GM23248 (cell line): ENCODE measurements around the gene SETX. TPM values are rescaled to one million over a fixed set of nuclear protein-coding genes. Genes with fewer than 3 reads are reported as not detected.

Experiments used
- DNase-seq: peaks from one replicate; pipeline ENCODE4 v3.0.0-alpha.2; 2015
- H2AFZ ChIP-seq: fragments of 200-600 bp; sonication (generic); 2 replicates; pipeline ENCODE4 v1.6.1; 2016; ENCODE audit warnings: antibody characterized with exemption
- H3F3A ChIP-seq: fragments of 200-600 bp; sonication (generic); 2 replicates; pipeline ENCODE4 v1.6.1; 2016; ENCODE audit warnings: mild to moderate bottlenecking, antibody characterized with exemption, mixed run types; ENCODE audit not compliant: insufficient read depth
- H3K27ac ChIP-seq: fragments of 200-600 bp; sonication (generic); 2 replicates; pipeline ENCODE4 v1.5.1; 2016; ENCODE audit warnings: mild to moderate bottlenecking
- H3K27me3 ChIP-seq: fragments of 200-600 bp; sonication (generic); replicated peaks from 2 replicates; pipeline ENCODE4 v1.6.1; 2016; ENCODE audit warnings: mild to moderate bottlenecking; ENCODE audit not compliant: insufficient read depth
- H3K36me3 ChIP-seq: fragments of 200-600 bp; sonication (generic); 2 replicates; pipeline ENCODE4 v1.6.1; 2016; ENCODE audit warnings: low read depth, mild to moderate bottlenecking
- H3K4me1 ChIP-seq: fragments of 200-600 bp; sonication (generic); 2 replicates; pipeline ENCODE4 v1.6.1; 2016; ENCODE audit warnings: mild to moderate bottlenecking; ENCODE audit not compliant: insufficient read depth
- H3K4me2 ChIP-seq: fragments of 200-600 bp; sonication (generic); one replicate; pipeline ENCODE4 v1.6.1; 2016; ENCODE audit warnings: mild to moderate bottlenecking; ENCODE audit not compliant: unreplicated experiment
- H3K4me3 ChIP-seq: fragments of 200-600 bp; sonication (generic); 2 replicates; pipeline ENCODE4 v1.5.1; 2016; ENCODE audit warnings: mild to moderate bottlenecking
- H3K79me2 ChIP-seq: fragments of 200-600 bp; sonication (generic); 2 replicates; pipeline ENCODE4 v1.6.1; 2016; ENCODE audit warnings: mild to moderate bottlenecking; ENCODE audit not compliant: insufficient read depth
- H3K9ac ChIP-seq: fragments of 200-600 bp; sonication (generic); 2 replicates; pipeline ENCODE4 v1.6.1; 2016; ENCODE audit warnings: mild to moderate bottlenecking
- H3K9me2 ChIP-seq: fragments of 200-600 bp; sonication (generic); 2 replicates; pipeline ENCODE4 v1.6.1; 2016; ENCODE audit warnings: mixed run types, mild to moderate bottlenecking, moderate library complexity; ENCODE audit not compliant: insufficient read depth
- H3K9me3 ChIP-seq: fragments of 200-600 bp; sonication (generic); one replicate; pipeline ENCODE4 v1.6.1; 2017; ENCODE audit warnings: low read depth
- H4K20me1 ChIP-seq: fragments of 200-600 bp; sonication (generic); 2 replicates; pipeline ENCODE4 v1.6.0; 2016; ENCODE audit not compliant: insufficient read depth
- EZH2 ChIP-seq: fragments of 200-600 bp; sonication (generic); IDR thresholded peaks from 2 replicates; pipeline ENCODE4 v1.6.1; 2018; ENCODE audit warnings: antibody characterized with exemption, mild to moderate bottlenecking; ENCODE audit not compliant: insufficient read depth, poor library complexity, severe bottlenecking
- EZH2phosphoT487 ChIP-seq: fragments of 200-600 bp; sonication (generic); IDR thresholded peaks from 2 replicates; pipeline ENCODE4 v1.6.1; 2018; ENCODE audit warnings: antibody characterized with exemption, moderate library complexity, mild to moderate bottlenecking, low read depth; ENCODE audit not compliant: insufficient read depth
- WGBS, 2 experiments: methylation state at CpG; one replicate each; pipeline ENCODE4 v1.1.6; 2015 to 2017; ENCODE audit warnings: low lambda C conversion rate in 2 of 2, low coverage in 1 of 2; ENCODE audit errors: missing lambda C conversion rate in 2 of 2; 5-methylcytosine and 5-hydroxymethylcytosine counted together
- in situ Hi-C: fragments of 300-500 bp; cut with MboI; formaldehyde crosslinking; loops from 2 replicates; pipeline ENCODE4 v1.15.0; 2020
- polyA plus RNA-seq: library from polyadenylated mRNA; unstranded; fragments of >200 nt; fragmentation: Nextera tagmentation; extraction: Ambion mirVana; gene quantifications from 2 replicates; pipeline ENCODE4 v1.2.1, GENCODE V29; 2016
- total RNA-seq: library from RNA; depleted of rRNA; stranded (reverse); fragments of >200 nt; shearing (Covaris generic); gene quantifications from 2 replicates; pipeline ENCODE4 v1.2.3, GENCODE V29; 2014

SETX gene
- total and polyA plus RNA-seq, 2 experiments from 2014 or later, result 15.6 to 47.3 TPM

GRCh38 chr9:132245465-132245864 is 109.3 kb downstream of the SETX start:
- no peak for DNase-seq
- no peaks in the 10 kb centered on the region for H3K4me1 ChIP-seq
- WGBS, 2 experiments, result 67 to 73% methylated on average over 9 of the region's 9 CpGs
- no peak overlapping the region for H3K4me2 ChIP-seq
- no peaks in the 10 kb centered on the region for H4K20me1 ChIP-seq
- H3K79me2 ChIP-seq, result no peaks in the 10 kb centered on the region
- H2AFZ ChIP-seq, result no peak overlapping the region
- H3F3A ChIP-seq, result no peaks in the 10 kb centered on the region
- peaks cover 21% of the 10 kb centered on the region for H3K27me3 ChIP-seq
- in situ Hi-C loops, result loop anchor here (25.0 kb wide), 1 partner anchor 92 kb away; no protein-coding TSS in a partner anchor
- TF ChIP-seq EZH2phosphoT487 (no peak), EZH2 (no peak)
- no peaks in the 10 kb centered on the region for H3K36me3 ChIP-seq
- H3K4me3 ChIP-seq, result no peak overlapping the region
- H3K27ac ChIP-seq, result no peak overlapping the region
- no peaks in the 10 kb centered on the region for H3K9me2 ChIP-seq
- H3K9me3 ChIP-seq, result no peaks in the 10 kb centered on the region
- no peak overlapping the region for H3K9ac ChIP-seq

GRCh38 chr9:132244582-132245455 is 110.0 kb downstream of the SETX start:
- H3K36me3 ChIP-seq, result no peaks in the 10 kb centered on the region
- H3K9me3 ChIP-seq, result no peaks in the 10 kb centered on the region
- H3K4me3 ChIP-seq, result no peak overlapping the region
- no peaks in the 10 kb centered on the region for H4K20me1 ChIP-seq
- no peak overlapping the region for H3K9ac ChIP-seq
- whole genome bisulfite sequencing, 2 experiments, result 54% methylated on average over 18 to 19 of the region's 19 CpGs
- no peaks in the 10 kb centered on the region for H3K4me1 ChIP-seq
- no peak overlapping the region for H3K4me2 ChIP-seq
- no peak overlapping the region for H3K27ac ChIP-seq
- in situ Hi-C loops, result loop anchor here (25.0 kb wide), 1 partner anchor 92 kb away; no protein-coding TSS in a partner anchor
- H3K27me3 ChIP-seq, result peaks cover 25% of the 10 kb centered on the region
- H3K9me2 ChIP-seq, result no peaks in the 10 kb centered on the region
- no peak overlapping the region for H2AFZ ChIP-seq
- no peaks in the 10 kb centered on the region for H3K79me2 ChIP-seq
- H3F3A ChIP-seq, result no peaks in the 10 kb centered on the region
- TF ChIP-seq EZH2phosphoT487 (no peak), EZH2 (no peak)
- DNase-seq, result no peak

- Histone ChIP-seq H3K4me1 (no peaks in the 10 kb centered on the region), H3K27ac (no peak overlapping the region), H3K9me2 (no peaks in the 10 kb centered on the region), H3K4me2 (no peak overlapping the region), H3K4me3 (no peak overlapping the region), H4K20me1 (no peaks in the 10 kb centered on the region), H3F3A (no peaks in the 10 kb centered on the region), H3K36me3 (no peaks in the 10 kb centered on the region), H3K27me3 (peaks cover 35% of the 10 kb centered on the region), H3K9ac (no peak overlapping the region), H2AFZ (no peak overlapping the region), H3K79me2 (no peaks in the 10 kb centered on the region), H3K9me3 (no peaks in the 10 kb centered on the region)
- in situ Hi-C loops, result loop anchor here (25.0 kb wide), 1 partner anchor 94 kb away; no protein-coding TSS in a partner anchor
- peak; percentile 47 for DNase-seq
- 75 to 79% methylated on average over 19 of the region's 19 CpGs for WGBS, 2 experiments
- TF ChIP-seq EZH2 (no peak), EZH2phosphoT487 (no peak)
Observed at GRCh38 chr9:132243156-132244074, 111.4 kb downstream of the SETX start.

GRCh38 chr9:132242621-132243155 is 112.1 kb downstream of the SETX start:
- Histone ChIP-seq H3K9ac (no peak overlapping the region), H3K27me3 (peaks cover 35% of the 10 kb centered on the region)

More at GRCh38 chr9:132242621-132243155, 112.1 kb downstream of the SETX start:
- Histone ChIP-seq H3F3A (no peaks in the 10 kb centered on the region), H3K4me3 (peak overlapping the region; percentile 66), H3K27ac (no peak overlapping the region), H3K9me2 (no peaks in the 10 kb centered on the region), H3K79me2 (no peaks in the 10 kb centered on the region), H4K20me1 (no peaks in the 10 kb centered on the region), H3K36me3 (no peaks in the 10 kb centered on the region), H3K9me3 (no peaks in the 10 kb centered on the region), H3K4me2 (peak overlapping the region; percentile 50), H2AFZ (no peak overlapping the region), H3K4me1 (no peaks in the 10 kb centered on the region)
- no peak for DNase-seq
- no peak for TF ChIP-seq EZH2phosphoT487
- TF ChIP-seq EZH2, result peak; percentile 8
- in situ Hi-C loops, result loop anchor here (25.0 kb wide), 1 partner anchor 95 kb away; no protein-coding TSS in a partner anchor
- 21 to 28% methylated on average over 18 of the region's 18 CpGs for WGBS, 2 experiments
